ENCODE results near the gene GHITM.

GHITM gene

DNA sequence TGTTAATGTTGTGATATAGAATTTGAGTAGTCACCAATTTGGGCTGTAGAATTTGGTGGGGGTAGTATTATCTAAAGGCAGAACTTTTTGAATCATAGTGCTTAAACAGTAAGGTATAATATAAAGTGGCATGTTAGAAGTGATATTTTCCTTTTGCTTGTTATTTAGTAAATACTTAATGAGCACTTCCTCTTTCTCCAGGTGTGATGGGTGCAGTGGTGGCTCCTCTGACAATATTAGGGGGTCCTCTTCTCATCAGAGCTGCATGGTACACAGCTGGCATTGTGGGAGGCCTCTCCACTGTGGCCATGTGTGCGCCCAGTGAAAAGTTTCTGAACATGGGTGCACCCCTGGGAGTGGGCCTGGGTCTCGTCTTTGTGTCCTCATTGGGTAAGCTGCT, 10.5 kb downstream of the GHITM start:
- no peak overlapping the region for H3K4me3 ChIP-seq (ENCODE audit: control insufficient read depth, low read depth, low read length)
- no peak for DNase-seq (ENCODE audit: low read depth)
- TF ChIP-seq, protein P1, sequence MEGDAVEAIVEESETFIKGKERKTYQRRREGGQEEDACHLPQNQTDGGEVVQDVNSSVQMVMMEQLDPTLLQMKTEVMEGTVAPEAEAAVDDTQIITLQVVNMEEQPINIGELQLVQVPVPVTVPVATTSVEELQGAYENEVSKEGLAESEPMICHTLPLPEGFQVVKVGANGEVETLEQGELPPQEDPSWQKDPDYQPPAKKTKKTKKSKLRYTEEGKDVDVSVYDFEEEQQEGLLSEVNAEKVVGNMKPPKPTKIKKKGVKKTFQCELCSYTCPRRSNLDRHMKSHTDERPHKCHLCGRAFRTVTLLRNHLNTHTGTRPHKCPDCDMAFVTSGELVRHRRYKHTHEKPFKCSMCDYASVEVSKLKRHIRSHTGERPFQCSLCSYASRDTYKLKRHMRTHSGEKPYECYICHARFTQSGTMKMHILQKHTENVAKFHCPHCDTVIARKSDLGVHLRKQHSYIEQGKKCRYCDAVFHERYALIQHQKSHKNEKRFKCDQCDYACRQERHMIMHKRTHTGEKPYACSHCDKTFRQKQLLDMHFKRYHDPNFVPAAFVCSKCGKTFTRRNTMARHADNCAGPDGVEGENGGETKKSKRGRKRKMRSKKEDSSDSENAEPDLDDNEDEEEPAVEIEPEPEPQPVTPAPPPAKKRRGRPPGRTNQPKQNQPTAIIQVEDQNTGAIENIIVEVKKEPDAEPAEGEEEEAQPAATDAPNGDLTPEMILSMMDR (IDR thresholded peaks at IDR 0.05; ENCODE audit: control insufficient read depth, insufficient read depth, low read depth, low read length, missing control alignments), result no peak

DNA sequence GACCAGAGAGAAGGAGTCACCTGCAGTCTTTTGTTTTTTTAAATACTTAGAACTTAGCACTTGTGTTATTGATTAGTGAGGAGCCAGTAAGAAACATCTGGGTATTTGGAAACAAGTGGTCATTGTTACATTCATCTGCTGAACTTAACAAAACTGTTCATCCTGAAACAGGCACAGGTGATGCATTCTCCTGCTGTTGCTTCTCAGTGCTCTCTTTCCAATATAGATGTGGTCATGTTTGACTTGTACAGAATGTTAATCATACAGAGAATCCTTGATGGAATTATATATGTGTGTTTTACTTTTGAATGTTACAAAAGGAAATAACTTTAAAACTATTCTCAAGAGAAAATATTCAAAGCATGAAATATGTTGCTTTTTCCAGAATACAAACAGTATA, 13.5 kb downstream of the GHITM start:
- DNase-seq (ENCODE audit: low read depth), result no peak
- TF ChIP-seq, protein P1 (IDR thresholded peaks at IDR 0.05; ENCODE audit: control insufficient read depth, insufficient read depth, low read depth, low read length, missing control alignments), result no peak
- no peak overlapping the region for H3K4me3 ChIP-seq (ENCODE audit: control insufficient read depth, low read depth, low read length)

DNA sequence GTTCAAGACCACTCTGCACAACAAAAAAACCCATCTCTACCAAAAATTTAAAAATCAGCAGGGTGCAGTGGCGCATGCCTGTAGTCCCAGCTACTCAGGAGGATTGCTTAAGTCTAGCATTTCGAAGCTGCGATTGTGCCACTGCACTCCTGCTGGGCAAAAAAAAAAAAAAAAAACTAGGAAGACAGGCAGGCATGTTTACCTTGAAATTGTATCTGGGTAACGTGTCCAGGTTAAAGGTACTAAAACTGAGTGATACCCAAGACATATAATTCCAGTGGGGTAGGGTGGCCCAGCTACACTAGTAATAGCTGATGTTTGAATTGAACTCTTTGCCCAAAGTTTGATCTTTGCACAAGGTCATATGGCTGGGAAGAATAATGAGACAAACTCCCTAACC, 16.2 kb downstream of the GHITM start:
- no peak overlapping the region for H3K4me3 ChIP-seq (ENCODE audit: control insufficient read depth, low read depth, low read length)
- no peak for DNase-seq (ENCODE audit: low read depth)
- TF ChIP-seq, protein P1 (IDR thresholded peaks at IDR 0.05; ENCODE audit: control insufficient read depth, insufficient read depth, low read depth, low read length, missing control alignments), result no peak

DNA sequence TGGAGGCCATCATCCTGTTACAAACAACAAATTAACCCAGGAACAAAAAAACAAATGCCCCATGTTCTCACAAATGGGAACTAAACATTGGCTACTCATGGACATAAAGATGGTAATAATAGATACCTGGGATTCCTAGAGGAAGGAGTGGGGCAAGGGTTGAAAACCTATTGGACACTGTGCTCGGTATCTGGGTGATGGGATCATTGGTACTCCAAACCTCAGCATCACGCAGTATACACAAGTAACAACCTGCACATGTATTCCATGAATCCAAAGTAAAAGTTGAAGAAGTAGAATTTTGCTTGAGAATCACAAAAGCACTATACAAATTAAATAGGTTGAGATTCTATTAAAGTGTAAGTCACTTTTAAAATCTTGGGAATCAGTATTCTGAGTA, 16.7 kb downstream of the GHITM start:
- TF ChIP-seq, protein P1 (IDR thresholded peaks at IDR 0.05; ENCODE audit: control insufficient read depth, insufficient read depth, low read depth, low read length, missing control alignments), result no peak
- no peak overlapping the region for H3K4me3 ChIP-seq (ENCODE audit: control insufficient read depth, low read depth, low read length)
- no peak for DNase-seq (ENCODE audit: low read depth)

DNA sequence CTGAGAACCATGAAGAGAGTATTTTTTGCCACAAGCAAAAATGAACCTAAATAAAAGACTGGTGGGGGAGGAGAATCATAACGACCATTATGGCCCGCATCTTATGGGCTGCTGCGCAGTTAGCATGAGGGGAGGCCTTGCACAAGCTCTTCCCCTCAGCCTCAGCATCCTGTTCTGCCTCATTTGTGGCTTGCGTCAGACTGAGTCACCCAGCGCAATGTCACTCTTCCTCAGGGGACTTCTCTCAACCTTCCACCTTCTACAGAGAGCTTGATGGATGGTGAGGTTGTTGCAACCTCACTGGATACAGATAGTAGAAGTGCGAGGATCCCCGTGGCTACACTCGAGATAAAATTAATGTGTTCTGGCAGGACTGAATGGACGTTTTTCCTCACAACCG, 17.5 kb downstream of the GHITM start:
- no peak overlapping the region for H3K4me3 ChIP-seq (ENCODE audit: control insufficient read depth, low read depth, low read length)
- TF ChIP-seq, protein P1 (IDR thresholded peaks at IDR 0.05; ENCODE audit: control insufficient read depth, insufficient read depth, low read depth, low read length, missing control alignments), result no peak
- DNase-seq (ENCODE audit: low read depth), result no peak

DNA sequence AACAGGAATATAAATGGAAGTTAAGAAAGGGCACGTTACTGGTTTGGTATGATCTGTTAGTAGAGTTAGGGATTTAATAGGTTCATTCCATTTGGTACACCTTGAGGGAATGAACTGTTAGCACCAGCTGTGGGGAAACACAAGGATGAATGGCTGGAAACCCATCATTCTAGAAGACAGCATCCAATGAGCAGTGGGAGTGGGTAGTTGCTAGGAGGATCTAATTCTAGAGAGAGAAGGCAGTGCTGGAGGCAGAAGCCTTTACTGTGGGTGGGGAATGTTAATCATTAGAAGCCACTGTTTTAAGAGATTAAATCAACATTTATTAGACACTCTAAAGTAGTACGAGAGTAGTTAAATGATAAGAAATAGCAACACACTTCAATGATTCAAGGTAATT, 18.8 kb downstream of the GHITM start:
- TF ChIP-seq, protein P1 (IDR thresholded peaks at IDR 0.05; ENCODE audit: control insufficient read depth, insufficient read depth, low read depth, low read length, missing control alignments), result no peak
- no peak overlapping the region for H3K4me3 ChIP-seq (ENCODE audit: control insufficient read depth, low read depth, low read length)
- no peak for DNase-seq (ENCODE audit: low read depth)

DNA sequence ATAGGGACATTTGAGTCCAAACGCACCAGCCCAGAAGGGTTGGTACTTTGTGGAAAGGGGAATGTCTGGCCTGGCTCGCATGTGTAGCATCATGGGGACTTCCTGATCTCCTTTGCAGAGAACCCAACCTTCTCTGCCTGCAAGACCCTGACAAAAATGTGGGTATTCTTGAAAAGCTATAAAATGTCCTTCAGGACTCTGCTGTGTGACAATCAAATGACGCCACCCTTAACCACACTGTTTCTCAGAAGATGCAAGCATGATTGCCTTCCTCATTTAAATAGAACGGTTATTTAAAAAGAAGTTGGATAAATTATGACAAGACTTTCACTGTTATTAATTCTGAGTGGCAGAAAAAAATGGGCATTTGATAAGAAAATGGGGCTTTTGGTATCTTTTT, 19.2 kb downstream of the GHITM start:
- TF ChIP-seq, protein P1 (IDR thresholded peaks at IDR 0.05; ENCODE audit: control insufficient read depth, insufficient read depth, low read depth, low read length, missing control alignments), result no peak
- H3K4me3 ChIP-seq (ENCODE audit: control insufficient read depth, low read depth, low read length), result no peak overlapping the region
- no peak for DNase-seq (ENCODE audit: low read depth)
